Eye (tissue), 1 donor: Measurements from ENCODE around the gene OPCML.

Experiments
- DNase-seq: peaks from one replicate; pipeline ENCODE4 v3.0.0-alpha.2; 2015

The OPCML gene

DNA sequence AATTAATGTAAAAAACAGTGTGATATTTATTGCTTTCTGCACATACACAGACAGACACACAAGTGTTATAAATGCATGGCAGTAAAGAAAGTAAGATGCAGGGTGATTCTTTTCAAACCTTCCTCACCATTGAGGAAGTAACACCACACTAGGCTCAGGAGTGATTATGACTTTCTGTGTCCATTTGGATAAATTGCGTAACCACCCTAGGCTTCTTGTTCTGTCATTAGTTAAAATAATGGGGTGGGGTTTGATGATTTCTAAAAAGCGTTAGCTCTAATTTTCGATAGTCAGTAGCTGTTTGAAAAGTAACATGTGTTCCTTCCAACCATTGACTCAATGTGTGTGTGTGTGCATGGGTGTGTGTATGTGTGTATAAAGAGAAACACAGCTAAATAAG lies 1081.7 kb downstream of the OPCML start:
- DNase-seq: no peak

- no peak for DNase-seq
These were observed 1083.8 kb downstream of the OPCML start for GRCh38 chr11:132448334-132448995.

DNA sequence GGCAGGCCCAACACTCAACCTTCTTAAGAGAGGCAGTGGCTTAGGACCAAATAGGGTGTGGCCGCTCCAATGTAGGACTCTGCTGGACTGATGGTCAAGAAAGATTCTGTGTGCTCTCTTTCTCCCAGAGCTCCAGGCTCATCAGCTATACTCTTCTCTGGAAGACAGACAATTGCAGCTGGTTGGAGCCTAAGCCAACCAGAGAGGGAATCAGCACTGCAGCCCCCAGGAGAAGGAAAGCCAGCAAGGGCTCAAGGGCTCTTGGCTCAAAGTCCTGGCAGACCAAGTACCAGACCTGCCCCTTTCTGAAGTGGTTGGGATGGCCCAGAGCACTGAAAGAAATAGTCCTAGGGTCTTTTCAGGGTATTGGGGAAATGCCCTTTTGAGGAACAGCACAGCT lies 1084.5 kb downstream of the OPCML start:
- no peak for DNase-seq

GRCh38 chr11:132445859-132446291 lies 1086.4 kb downstream of the OPCML start:
- no peak for DNase-seq

- DNase-seq: no peak
These were observed 1087.4 kb downstream of the OPCML start for GRCh38 chr11:132444911-132445310.

- no peak for DNase-seq
These were observed 1092.5 kb downstream of the OPCML start for GRCh38 chr11:132439711-132440255.

DNA sequence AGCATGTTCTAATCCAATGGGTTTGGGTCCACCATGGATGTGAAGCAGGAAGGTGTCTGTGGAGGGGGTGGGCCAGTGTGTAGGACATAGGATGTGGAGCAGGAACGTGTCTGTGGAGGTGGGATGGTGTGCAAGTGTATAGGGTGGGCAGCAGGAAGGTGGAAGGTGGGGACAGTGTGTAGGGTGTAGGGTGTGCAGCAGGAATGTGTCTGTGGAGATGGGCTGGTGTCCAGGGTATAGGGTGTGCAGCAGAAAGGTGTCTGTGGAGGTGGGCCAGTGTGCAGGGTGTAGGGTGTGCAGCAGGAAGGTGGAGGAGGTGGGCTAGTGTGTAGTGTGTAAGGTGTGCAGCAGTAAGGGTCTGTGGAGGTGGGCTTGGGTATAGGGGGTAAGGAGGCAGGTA lies 1093.9 kb downstream of the OPCML start:
- no peak for DNase-seq

DNA sequence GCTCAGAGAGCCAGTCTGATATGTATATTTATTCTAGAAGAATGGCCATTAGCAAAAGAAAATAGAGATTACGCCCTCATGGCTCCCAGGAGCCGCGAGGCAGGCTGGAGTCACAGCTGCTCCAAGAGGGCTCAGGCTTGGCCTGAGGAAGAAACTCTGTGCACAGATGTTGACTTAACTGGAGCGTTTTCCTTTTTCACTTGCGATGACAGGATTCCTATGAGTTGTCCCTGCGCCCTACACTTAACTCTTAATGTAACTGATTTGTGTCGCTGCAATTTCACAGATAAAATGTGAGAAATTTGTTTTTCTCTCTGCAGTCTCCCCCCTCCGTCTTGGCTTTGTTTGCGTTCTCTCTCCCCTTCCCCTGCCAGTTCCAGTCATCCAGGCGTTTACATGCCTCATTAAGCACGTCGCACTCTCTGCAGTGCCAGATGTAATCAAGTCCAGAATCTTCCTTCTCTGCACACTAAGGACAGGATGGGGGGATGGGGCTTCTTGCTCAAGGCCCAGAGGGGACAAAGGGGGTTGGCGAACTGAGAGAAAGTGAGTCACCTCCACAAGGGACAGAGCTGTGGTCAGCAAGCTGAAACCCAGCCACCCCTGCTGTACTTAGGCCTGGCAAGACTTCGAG lies 1101.8 kb downstream of the OPCML start:
- DNase-seq: peak; percentile 89

GRCh38 chr11:132429685-132430084 lies 1102.6 kb downstream of the OPCML start:
- DNase-seq: no peak

- no peak for DNase-seq
These were observed 1104.7 kb downstream of the OPCML start for GRCh38 chr11:132427611-132428010.

DNA sequence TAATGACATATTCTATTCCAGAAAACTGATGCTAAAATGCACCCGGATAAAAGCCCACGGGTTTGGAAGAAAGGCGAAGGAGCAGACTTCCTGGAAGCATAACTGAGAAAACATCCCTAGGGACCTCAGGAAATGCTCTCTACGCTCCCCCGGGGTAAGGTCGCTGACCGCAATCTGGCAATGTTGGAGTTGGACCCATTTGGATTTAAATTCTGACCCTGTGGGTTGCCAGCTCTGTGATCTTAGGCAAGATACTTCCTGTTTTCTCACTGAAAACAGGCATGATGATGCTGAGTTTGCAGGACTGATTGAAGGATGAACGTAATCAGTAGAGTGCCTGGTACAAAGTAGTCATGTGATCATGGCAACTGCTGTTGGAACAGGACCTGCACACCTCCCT lies 1107.9 kb downstream of the OPCML start:
- DNase-seq: no peak

DNA sequence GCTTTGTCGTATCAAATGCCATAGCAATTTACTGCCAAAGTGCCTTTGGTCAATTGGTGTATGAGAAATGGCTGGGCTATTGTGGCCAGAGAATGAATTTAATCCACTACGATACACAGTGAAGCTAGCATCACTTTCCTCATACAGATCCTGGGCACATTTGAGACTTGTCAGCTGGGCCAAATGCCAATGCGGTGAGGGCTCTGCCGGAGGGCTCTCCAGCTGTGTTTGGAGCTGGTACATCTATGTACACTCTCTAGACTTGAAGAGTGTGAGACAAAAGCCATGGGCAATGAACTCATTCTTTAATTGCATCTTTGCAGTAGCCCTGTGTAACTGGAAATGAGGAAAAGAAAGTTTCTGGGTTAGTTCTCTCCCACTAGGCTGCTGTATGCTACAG lies 1109.0 kb downstream of the OPCML start:
- no peak for DNase-seq

- no peak for DNase-seq
These were observed 1109.6 kb downstream of the OPCML start for GRCh38 chr11:132422722-132423121.

DNA sequence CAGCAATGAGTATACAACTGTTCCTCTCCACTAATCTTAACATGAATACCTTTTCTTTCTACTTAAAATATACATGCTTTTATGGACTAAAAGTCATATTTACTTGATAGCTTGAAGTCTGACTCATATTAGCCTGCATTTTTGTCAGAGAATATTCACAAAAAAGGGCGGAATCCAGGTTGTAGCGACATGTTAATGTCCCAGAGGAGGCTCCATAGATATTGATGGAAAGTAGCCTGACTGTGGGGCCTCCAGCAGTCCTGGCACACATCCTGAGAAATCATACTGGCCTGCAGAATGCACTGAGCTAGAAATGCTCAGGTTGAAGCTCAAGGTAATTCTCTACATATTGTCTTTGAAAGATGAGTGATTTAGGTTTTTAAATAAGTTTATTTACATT lies 1110.7 kb downstream of the OPCML start:
- no peak for DNase-seq

DNA sequence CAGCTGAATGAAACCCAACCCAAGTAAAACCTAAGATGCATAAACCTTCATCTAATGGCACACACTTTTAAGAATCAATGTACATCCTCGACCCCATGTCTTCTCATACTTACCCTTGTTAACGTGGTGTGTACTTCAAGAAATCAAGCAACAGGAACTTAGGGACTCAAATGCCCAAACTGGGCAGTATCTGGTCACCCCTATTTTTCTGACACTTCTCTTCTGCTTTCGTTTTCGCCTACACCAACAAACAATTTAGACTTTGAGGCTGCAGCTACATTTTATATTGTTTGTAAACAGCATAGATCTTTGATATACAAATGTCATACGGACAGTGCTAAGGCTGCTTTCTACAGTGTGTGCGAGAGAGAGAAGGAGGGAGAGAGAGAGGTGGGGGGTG lies 1117.8 kb downstream of the OPCML start:
- DNase-seq: no peak

- DNase-seq: no peak
These were observed 1121.9 kb downstream of the OPCML start for GRCh38 chr11:132410383-132410782.

DNA sequence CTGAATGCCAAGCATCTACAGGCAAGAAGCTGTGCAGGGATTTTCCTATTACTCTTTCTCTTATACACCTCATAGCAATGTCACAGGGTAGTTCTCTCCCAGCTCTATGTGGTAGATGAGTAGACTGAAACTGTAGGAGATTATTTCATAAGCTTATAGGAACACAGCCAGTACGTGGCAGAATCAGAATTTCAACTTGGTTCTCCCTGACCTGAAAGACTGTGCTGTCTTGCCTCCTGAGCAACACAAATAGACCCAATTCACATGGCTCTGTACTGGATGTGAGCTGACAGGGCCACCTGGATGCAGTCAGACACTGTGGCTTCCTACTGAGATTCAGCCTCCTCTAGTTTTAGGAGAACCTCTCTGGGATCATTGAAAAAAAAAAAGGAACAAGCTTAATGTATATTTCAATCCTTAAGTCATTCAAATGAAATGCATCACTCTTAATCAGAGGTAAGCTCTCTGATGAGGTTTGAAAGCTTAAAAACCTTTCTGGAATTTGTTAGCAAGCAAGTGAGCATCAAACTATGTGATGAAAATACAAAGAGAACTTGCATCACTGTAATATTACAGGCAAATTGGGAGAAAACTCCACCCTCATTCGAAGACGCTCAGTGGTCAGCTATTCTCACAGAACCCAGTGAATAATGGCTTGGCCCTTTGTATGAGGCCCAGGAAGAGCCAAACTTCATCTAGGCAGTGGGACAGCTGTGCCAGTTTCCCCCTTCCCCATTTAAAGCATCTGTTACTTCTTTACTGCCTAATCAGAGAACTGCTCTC lies 1122.5 kb downstream of the OPCML start:
- no peak for DNase-seq

DNA sequence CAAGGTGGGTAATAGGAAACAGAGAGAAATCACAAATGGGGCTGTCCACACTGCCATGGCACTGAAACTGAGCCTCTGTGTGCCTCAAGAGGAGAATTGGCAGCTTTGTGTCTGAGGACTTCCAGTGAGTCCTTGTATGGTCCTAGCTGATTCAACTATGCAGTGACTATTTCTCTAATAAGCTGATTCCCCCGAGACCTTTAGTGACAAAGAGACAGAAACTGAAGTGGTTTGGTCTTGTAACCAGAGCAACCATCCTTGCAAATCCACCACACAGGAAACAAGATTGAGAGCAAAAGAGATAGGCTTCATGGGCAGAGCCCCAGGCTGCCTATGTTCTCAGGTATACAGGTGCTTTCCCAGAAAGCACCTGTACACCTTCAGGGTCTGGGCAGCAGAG lies 1123.4 kb downstream of the OPCML start:
- peak; percentile 14 for DNase-seq

DNA sequence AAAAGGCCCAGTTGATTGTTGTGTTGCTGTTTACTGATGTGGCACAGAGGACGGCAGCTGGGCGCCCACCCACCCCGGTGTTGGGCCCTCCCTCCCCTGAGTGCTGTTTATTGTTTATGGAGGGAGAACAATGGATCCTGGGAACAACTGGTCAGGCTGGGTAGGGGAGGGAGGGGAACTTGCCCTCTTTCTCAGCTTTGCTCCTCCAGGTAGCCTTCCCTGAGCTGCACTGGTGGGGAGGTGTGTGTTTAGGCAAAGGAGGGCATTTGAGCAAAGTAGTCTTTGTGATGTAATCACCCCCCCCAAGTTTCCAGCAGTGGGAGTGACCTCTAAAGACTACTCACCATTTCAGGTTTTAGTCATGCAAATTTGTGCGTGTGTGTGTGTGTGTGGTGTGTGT lies 1126.6 kb downstream of the OPCML start:
- DNase-seq: no peak

DNA sequence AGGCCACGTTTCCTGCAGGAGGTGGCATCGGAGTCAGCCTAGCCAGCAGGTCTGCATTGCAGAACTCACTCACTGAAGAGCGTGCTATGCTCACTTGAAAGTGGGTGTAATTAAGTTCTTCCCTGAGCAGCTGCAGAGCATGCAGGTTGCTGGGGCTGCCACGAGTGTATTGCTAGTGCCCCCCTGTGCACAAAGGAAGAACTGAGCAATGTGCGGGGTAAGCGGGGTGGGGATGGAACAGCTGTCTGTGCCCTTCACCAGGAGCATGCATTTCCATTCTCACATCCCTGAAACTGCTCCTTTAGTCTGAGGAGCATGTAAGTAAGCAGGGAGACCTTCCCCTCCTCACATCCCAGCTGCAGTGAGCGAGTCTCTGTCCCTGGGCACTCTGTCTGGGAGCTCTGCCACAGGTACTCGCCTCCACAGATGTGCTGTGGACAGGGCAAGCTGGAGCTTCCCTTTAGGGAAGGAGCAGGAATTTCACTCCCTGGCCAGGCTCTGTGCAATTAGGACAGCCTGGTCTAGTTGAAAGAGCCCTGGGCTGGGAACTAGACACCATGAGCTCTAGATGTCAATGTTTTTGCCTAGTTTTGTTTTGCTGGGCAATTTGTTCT lies 1130.1 kb downstream of the OPCML start:
- DNase-seq: peak; percentile 86

- no peak for DNase-seq
These were observed 1136.0 kb downstream of the OPCML start for GRCh38 chr11:132396318-132396717.

DNA sequence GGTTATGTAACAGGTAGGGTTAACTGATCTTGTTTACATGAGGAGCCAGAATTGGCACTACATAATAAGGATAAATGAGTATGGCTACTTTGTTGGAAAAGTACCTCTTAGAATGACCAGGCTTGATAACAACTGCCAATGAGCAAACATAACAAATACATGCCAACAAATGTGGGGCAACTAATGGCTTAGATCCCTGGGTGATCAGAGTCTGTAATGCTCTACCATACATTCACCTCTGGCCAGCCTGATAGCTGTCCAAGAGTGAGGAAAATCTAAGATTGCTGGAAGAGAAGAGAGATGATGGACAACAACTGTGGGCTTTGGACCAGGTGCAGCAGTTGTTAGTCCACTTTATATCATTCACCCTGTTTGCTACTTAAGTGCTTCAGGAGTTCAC lies 1136.9 kb downstream of the OPCML start:
- no peak for DNase-seq

DNA sequence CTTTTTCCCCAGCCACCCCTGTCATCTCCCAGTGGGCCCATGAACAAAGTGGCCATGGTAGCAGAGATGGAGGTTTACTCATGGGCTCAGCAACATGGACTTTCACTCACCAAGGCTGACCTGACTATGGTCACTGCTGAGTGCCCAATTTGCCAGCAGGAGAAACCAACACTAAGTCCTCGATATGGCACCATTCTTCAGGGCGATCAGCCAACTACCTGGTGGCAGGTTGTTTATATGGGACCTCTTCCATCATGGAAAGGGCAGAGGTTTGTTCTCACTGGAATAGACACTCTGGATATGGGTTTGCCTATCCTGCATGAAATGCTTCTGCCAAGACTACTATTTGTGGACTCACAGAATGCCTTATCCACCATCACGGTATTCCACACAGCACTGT lies 1152.8 kb downstream of the OPCML start:
- DNase-seq: no peak
